Right lobe of liver (tissue), 6 donors: ENCODE results near the gene COL5A1. TPM values are rescaled to one million over a fixed set of nuclear protein-coding genes. Genes with fewer than 3 reads are reported as not detected.
A peak's percentile ranks its signal among the peaks of the same experiment; 100 is the strongest.

ENCODE experiments used
- ATAC-seq, 4 donors: fragments of 200-7000 bp; cut with Tn5 transposase; one replicate each; pipeline ENCODE4 v1.9.1; 2020; ENCODE audit warnings: mild to moderate bottlenecking in 4 of 4, moderate library complexity in 4 of 4
- DNase-seq, 3 donors: peaks; one replicate each; pipeline ENCODE4 v3.0.0-alpha.2; 2020
- H3K27ac ChIP-seq, 3 donors: fragments of 200-600 bp; one replicate each; pipeline ENCODE4 v1.8.0; 2022
- H3K27me3 ChIP-seq, 2 donors: fragments of 200-600 bp; one replicate each; pipeline ENCODE4 v1.8.0; 2022
- H3K36me3 ChIP-seq, 4 donors: fragments of 200-600 bp; sonication (generic) in 1 of 4; one replicate each; pipeline versions ENCODE4 v1.5.1 to v1.8.0; 2017 to 2022; ENCODE audit warnings: control low read depth in 1 of 4
- H3K4me1 ChIP-seq, 4 donors: fragments of 200-600 bp; sonication (generic) in 1 of 4; one replicate each; pipeline versions ENCODE4 v1.5.1 to v1.8.0; 2017 to 2022; ENCODE audit warnings: control low read depth in 1 of 4
- H3K4me3 ChIP-seq, 3 donors: fragments of 200-600 bp; one replicate each; pipeline ENCODE4 v1.8.0; 2022
- H3K9me3 ChIP-seq, 4 donors: fragments of 200-600 bp; sonication (generic) in 1 of 4; one replicate each; pipeline versions ENCODE4 v1.5.1 to v1.8.0; 2017 to 2022; ENCODE audit warnings: control low read depth in 1 of 4
- POLR2A ChIP-seq: fragments of 450-650 bp; IDR thresholded peaks from one replicate; pipeline ENCODE4 v1.6.1; 2017; ENCODE audit warnings: antibody characterized with exemption, mild to moderate bottlenecking
- WGBS: methylation state at CpG from one replicate; pipeline ENCODE4 v1.1.6; 2018; ENCODE audit warnings: low coverage, low lambda C conversion rate; ENCODE audit not compliant: insufficient coverage; ENCODE audit errors: missing lambda C conversion rate; 5-methylcytosine and 5-hydroxymethylcytosine counted together
- intact Hi-C, 2 donors: fragments of 100-400 bp; cut with DNase I; formaldehyde crosslinking; loops; one replicate each; pipeline versions ENCODE4 v1.11.2 to v1.14.1; 2022
- total RNA-seq, 6 experiments: library from RNA; depleted of rRNA in 2 of 6; stranded (reverse); fragments of >200 nt in 2 of 6; fragmentation: NEBNext Ultra II Directional in 3 of 6; extraction: Animal tissue kit (Norgen Biotek cat#: 25700) in 3 of 6; gene quantifications; one replicate each; pipeline versions ENCODE4 v1.1.0 to v1.2.4, GENCODE V29; 2016 to 2023
- TF ChIP-seq, protein P1 (sequence below), 4 donors: fragments of 200-600 bp in 3 of 4; fragments of 450-650 bp in 1 of 4; IDR thresholded peaks; one replicate each; pipeline versions ENCODE4 v1.5.1 to v1.8.0; 2016 to 2022; ENCODE audit warnings: antibody characterized with exemption in 4 of 4, mild to moderate bottlenecking in 2 of 4
- donor health status: DM: no; HTN: yes; CAD: no.
- donor health status: DM: no; HTN: no; CAD: no.
- donor health status: DM: no; HTN: no; CAD: no.
- donor health status: DM: no; HTN: yes; CAD: no.
- donor health status: DM: no; HTN: yes; CAD: no.

Gene COL5A1
- total RNA-seq, 6 experiments from 2014 or later, result 1.5 to 17.0 (median 7.7) TPM

DNA sequence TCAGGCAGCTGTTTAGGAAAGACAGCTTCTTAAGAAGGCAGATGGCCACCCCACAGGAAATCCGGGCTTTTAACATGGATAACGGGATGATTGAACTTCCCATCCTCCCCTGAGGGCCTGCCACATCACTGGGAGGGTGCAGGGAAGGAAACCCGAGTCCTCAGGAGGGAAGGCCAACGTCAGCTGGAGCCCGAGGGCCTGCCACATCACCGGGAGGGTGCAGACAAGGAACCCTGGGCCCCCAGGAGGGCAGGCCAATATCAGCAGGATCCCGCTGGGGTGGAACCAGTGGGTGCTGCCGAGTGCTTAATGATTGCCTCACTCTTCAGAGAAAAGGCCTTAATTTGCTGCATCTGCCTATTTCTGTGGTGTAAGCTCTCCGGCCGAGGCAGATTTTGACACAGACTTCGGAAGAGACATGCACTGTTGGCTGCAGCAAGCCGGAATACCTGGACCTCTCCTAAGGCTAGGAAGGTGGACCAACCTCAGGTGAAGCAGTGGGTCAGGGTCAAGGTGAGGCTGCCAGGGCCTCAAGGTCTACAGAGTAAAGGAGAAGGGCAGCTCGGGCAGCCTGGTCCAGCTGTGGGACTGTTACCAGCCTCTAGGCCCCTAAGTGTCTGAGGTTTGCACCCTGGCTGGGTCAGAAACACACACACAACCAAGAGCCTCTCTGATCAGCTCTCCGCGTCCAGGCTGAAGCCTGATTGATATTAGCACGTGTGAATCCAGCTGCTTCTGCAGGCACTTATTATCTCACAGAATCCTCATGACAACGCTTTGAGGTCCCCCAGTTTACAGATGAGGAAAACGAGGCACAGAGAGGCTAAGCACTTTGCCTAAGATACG lies 14.8 kb upstream of the COL5A1 start:
- ATAC-seq, result peak; percentile 16 to 34 (median 30)
- Histone ChIP-seq H3K4me3 (no peak overlapping the region), H3K36me3 (no peaks in the 10 kb centered on the region), H3K27ac (no peak overlapping the region), H3K4me1 (no peaks in the 10 kb centered on the region), H3K9me3 (no peaks in the 10 kb centered on the region), H3K27me3 (no peaks in the 10 kb centered on the region)
- peak; percentile 16 to 47 (median 34) for DNase-seq
- no peak for TF ChIP-seq POLR2A
- TF ChIP-seq, protein P1, sequence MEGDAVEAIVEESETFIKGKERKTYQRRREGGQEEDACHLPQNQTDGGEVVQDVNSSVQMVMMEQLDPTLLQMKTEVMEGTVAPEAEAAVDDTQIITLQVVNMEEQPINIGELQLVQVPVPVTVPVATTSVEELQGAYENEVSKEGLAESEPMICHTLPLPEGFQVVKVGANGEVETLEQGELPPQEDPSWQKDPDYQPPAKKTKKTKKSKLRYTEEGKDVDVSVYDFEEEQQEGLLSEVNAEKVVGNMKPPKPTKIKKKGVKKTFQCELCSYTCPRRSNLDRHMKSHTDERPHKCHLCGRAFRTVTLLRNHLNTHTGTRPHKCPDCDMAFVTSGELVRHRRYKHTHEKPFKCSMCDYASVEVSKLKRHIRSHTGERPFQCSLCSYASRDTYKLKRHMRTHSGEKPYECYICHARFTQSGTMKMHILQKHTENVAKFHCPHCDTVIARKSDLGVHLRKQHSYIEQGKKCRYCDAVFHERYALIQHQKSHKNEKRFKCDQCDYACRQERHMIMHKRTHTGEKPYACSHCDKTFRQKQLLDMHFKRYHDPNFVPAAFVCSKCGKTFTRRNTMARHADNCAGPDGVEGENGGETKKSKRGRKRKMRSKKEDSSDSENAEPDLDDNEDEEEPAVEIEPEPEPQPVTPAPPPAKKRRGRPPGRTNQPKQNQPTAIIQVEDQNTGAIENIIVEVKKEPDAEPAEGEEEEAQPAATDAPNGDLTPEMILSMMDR (IDR thresholded peaks at IDR 0.05), result no peak
- intact Hi-C loops, result no loop called here
- WGBS, result 30% methylated on average over 4 of the region's 19 CpGs

DNA sequence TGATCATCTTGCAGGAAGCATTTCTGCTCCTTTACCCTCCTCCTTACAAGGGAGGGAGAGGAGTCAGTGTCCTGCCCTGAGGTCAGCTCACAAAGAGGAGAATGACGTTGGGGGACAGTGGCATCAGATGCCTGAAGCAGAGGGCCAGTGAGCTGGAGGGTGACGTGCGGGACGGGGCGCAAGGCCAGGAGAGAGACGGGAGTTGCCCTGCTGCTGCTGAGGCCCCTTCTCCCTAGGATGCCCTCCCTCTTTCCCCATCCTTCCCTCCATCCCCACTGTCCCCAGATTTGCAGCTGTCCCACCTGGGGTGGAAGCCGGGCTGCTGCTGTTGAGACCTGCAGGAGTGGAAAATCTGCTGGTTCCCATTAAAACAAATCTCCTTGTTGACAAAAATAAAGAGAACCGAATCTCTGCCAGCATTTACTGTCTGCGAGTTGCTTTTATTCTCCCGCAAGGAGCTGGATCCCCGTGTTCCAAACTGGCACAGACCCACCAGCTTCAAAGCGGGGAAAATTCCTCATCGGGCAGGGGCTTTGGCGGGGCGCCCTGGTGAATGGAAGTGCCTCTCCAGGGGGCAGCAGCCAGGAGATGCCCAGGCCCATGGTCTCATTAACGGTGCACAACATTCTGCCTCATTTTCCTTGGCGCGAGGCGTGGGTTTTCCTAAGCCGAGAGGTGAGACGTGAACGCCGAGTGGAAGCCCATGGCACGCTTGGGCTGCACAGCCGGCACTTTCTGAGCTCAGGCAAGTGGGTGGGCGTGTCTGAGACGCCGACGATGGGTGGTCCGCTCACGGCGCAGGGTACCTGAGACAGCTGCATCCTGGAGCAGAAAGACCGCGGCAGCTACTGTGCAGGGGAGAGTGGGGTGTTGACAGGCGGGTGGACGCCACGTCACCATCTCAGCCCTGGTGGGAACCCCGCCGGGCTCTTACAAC lies 13.9 kb upstream of the COL5A1 start:
- TF ChIP-seq POLR2A, result no peak
- TF ChIP-seq, protein P1 (IDR thresholded peaks at IDR 0.05), result no peak
- no peaks in the 10 kb centered on the region for H3K27me3 ChIP-seq
- intact Hi-C loops, result no loop called here
- WGBS, result 70% methylated on average over 18 of the region's 39 CpGs
- H3K27ac ChIP-seq, result no peak overlapping the region
- no peaks in the 10 kb centered on the region for H3K9me3 ChIP-seq
- H3K36me3 ChIP-seq, result no peaks in the 10 kb centered on the region
- DNase-seq (peak; percentile 10 to 42 (median 38)), ATAC-seq (no peak)
- no peak overlapping the region for H3K4me3 ChIP-seq
- H3K4me1 ChIP-seq, result no peaks in the 10 kb centered on the region

DNA sequence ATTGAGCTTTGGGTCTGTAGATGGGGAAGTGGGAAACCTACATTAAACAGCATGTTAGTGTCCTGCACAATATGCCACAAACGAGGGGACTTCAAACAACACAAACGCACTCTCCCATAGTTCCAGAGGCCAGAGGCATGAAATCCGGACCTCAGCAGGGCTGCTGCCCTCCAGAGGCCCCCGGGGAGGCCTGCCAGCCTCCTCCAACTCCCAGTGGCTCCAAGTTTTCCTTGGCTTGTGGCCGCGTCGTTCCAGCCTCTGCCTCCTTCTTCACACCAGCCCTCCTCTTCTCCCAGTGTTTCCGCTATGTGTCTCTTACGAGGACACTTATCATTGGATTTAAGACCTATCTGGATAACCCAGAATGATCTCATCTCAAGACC lies 13.3 kb upstream of the COL5A1 start:
- H3K27ac ChIP-seq, result no peak overlapping the region
- H3K4me3 ChIP-seq, result no peak overlapping the region
- no peaks in the 10 kb centered on the region for H3K9me3 ChIP-seq
- ATAC-seq, result no peak
- no peak for DNase-seq
- no peaks in the 10 kb centered on the region for H3K36me3 ChIP-seq
- intact Hi-C loops, result no loop called here
- no peaks in the 10 kb centered on the region for H3K27me3 ChIP-seq
- TF ChIP-seq, protein P1 (IDR thresholded peaks at IDR 0.05), result no peak
- no peak for TF ChIP-seq POLR2A
- H3K4me1 ChIP-seq, result no peaks in the 10 kb centered on the region
- 80% methylated on average over 2 of the region's 9 CpGs for WGBS

DNA sequence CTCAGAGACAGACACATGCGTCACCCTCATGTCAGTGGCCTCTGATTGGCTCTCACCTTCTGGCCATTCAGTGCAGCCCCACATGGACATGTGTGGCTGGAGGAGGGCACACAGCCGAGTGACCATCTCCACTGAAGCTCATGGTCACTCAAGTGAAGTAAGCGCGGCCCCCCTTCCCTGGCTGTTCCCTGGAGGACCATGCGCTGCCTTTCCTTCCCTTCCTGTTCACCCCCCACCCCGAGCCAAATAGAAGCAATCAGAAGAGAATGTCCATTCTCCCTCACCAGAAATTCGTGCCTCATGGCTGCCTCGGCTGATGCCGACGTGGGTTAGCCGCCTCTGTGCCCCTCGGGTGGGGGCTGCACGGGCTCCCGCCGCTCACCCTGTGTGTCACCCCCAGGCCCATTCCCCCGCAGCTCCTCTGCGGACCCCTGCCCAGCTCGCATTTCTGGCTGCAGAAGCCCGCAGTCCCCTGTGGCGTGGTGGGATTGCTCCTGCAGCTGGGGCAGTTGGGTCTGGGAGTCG lies 12.5 kb upstream of the COL5A1 start:
- ATAC-seq (no peak), DNase-seq (peak in 2 of 3 donors; percentile 12 to 40)
- Histone ChIP-seq H3K4me1 (no peaks in the 10 kb centered on the region), H3K9me3 (no peaks in the 10 kb centered on the region), H3K36me3 (no peaks in the 10 kb centered on the region), H3K27ac (no peak overlapping the region), H3K27me3 (no peaks in the 10 kb centered on the region), H3K4me3 (no peak overlapping the region)
- no peak for TF ChIP-seq POLR2A
- intact Hi-C loops, result no loop called here
- WGBS, result 58% methylated on average over 7 of the region's 21 CpGs
